ENCODE measurements around the gene SPOCK1.

- TF ChIP-seq EZH2 (IDR thresholded peaks at IDR 0.05; ENCODE audit: insufficient read depth, poor library complexity, severe bottlenecking) (no peak), EZH2phosphoT487 (IDR thresholded peaks at IDR 0.05; ENCODE audit: insufficient read depth, low read depth) (no peak)
These were observed 235.1 kb downstream of the SPOCK1 start for GRCh38 chr5:137264041-137264440.
